Tibial nerve (tissue), 4 donors: Measurements from ENCODE around the gene RPP25L.

Source experiments
- CTCF ChIP-seq, 5 experiments: fragments of 200-600 bp in 3 of 5; fragments of 450-650 bp in 2 of 5; sonication (generic) in 3 of 5; IDR thresholded peaks; one replicate each; pipeline ENCODE4 v1.5.1; 2016 to 2019; ENCODE audit warnings: antibody characterized with exemption in 5 of 5, mild to moderate bottlenecking in 3 of 5, moderate library complexity in 2 of 5
- EP300 ChIP-seq, 2 donors: sonication (generic); formaldehyde crosslinking; IDR thresholded peaks; one replicate each; pipeline ENCODE4 v1.6.1; 2017; ENCODE audit warnings: antibody characterized with exemption in 2 of 2, mild to moderate bottlenecking in 1 of 2
- POLR2A ChIP-seq, 2 donors: fragments of 450-650 bp; IDR thresholded peaks; one replicate each; pipeline ENCODE4 v1.6.1; 2017; ENCODE audit warnings: antibody characterized with exemption in 2 of 2, mild to moderate bottlenecking in 2 of 2, moderate library complexity in 2 of 2

GRCh38 chr9:34599546-34599945 is 12.4 kb downstream of the RPP25L start:
- TF ChIP-seq CTCF (IDR thresholded peaks at IDR 0.05) (no peak), POLR2A (IDR thresholded peaks at IDR 0.05) (no peak), EP300 (IDR thresholded peaks at IDR 0.05) (no peak)
